GM12878 (cell line): ENCODE measurements around the gene PRKX. TPM values are rescaled to one million over a fixed set of nuclear protein-coding genes. Genes with fewer than 3 reads are reported as not detected.

Experiments used
- ATAC-seq: fragments of 200-7000 bp; cut with Tn5 transposase; 3 replicates; pipeline ENCODE4 v1.9.1; 2020; ENCODE audit warnings: mild to moderate bottlenecking, moderate library complexity
- BruUV-seq: library from RNA; stranded (reverse); fragments of 400-500 nt; replicated peaks from 2 replicates; lab custom pipeline; 2021; lab: Mats Ljungman, UMichigan
- CTCF ChIA-PET: fragments of 300-600 bp; sonication (Branson Sonifier 250); formaldehyde crosslinking; extraction: SDS; loops from one replicate; lab custom pipeline; 2021; ENCODE audit warnings: inconsistent platforms; lab: Yijun Ruan, JAX
- POLR2A ChIA-PET: fragments of 350-600 bp; formaldehyde crosslinking; extraction: SDS; loops from one replicate; lab custom pipeline; 2021; ENCODE audit warnings: inconsistent platforms; lab: Charles Lee
- RAD21 ChIA-PET: fragments of 300-600 bp; sonication (Branson Sonifier 250); formaldehyde crosslinking; loops from one replicate; lab custom pipeline; 2023; ENCODE audit warnings: antibody characterized with exemption; ENCODE audit not compliant: unreplicated experiment; lab: Charles Lee
- SMC1A ChIA-PET: fragments of 300-600 bp; sonication (Branson Sonifier 250); formaldehyde crosslinking; loops from one replicate; lab custom pipeline; 2023; ENCODE audit not compliant: unreplicated experiment, uncharacterized antibody; lab: Charles Lee
- DNase-seq: peaks from one replicate; pipeline ENCODE4 v3.0.0-alpha.2; 2011; ENCODE audit warnings: low read depth, low spot score
- FAIRE-seq: peaks from 3 replicates; lab custom pipeline; 2011; peaks lifted over from hg19 to GRCh38; lab: Jason Lieb, UNC
- H2AFZ ChIP-seq: 2 replicates; pipeline ENCODE4 v1.6.0; 2011; ENCODE audit warnings: low read depth, low read length, control low read depth; ENCODE audit not compliant: control insufficient read depth
- H3K27ac ChIP-seq: 2 replicates; pipeline ENCODE4 v1.5.1; 2011; ENCODE audit warnings: control low read depth; ENCODE audit not compliant: control insufficient read depth, insufficient read depth
- H3K27me3 ChIP-seq, 2 experiments: replicated peaks in 1 of 2; 2 replicates each; pipeline versions ENCODE4 v1.6.0 to v1.6.1; 2011; ENCODE audit warnings: low read length in 1 of 2; ENCODE audit not compliant: control insufficient read depth in 2 of 2, insufficient read depth in 2 of 2
- H3K36me3 ChIP-seq, 2 experiments: 2 replicates each; pipeline ENCODE4 v1.5.1; 2011; ENCODE audit warnings: low read length in 1 of 2; ENCODE audit not compliant: control insufficient read depth in 2 of 2, insufficient read depth in 2 of 2
- H3K4me1 ChIP-seq: 2 replicates; pipeline ENCODE4 v1.6.1; 2011; ENCODE audit warnings: mild to moderate bottlenecking, low read length, moderate library complexity, mixed read lengths; ENCODE audit not compliant: control insufficient read depth, insufficient read depth
- H3K4me2 ChIP-seq: 2 replicates; pipeline ENCODE4 v1.6.0; 2011; ENCODE audit warnings: control low read depth; ENCODE audit not compliant: control insufficient read depth, insufficient read depth
- H3K4me3 ChIP-seq: fragments of 200-600 bp; sonication (generic); 2 replicates; pipeline ENCODE4 v1.5.1; 2016
- H3K79me2 ChIP-seq: 2 replicates; pipeline ENCODE4 v1.6.0; 2011; ENCODE audit warnings: low read length; ENCODE audit not compliant: control insufficient read depth, insufficient read depth
- H3K9ac ChIP-seq: 2 replicates; pipeline ENCODE4 v1.8.0; 2011; ENCODE audit warnings: low read length, control low read depth, mixed read lengths; ENCODE audit not compliant: control insufficient read depth, insufficient read depth
- H3K9me3 ChIP-seq: replicated peaks from 3 replicates; pipeline ENCODE4 v1.5.1; 2011; ENCODE audit warnings: mild to moderate bottlenecking, low read length; ENCODE audit not compliant: control insufficient read depth, insufficient read depth
- H4K20me1 ChIP-seq: 2 replicates; pipeline ENCODE4 v1.6.0; 2011; ENCODE audit not compliant: control insufficient read depth, insufficient read depth
- BHLHE40 ChIP-seq, 2 experiments: fragments of 450-650 bp in 1 of 2; IDR thresholded peaks; 2 replicates each; pipeline ENCODE4 v1.6.1; 2011 to 2017; ENCODE audit warnings: low read depth in 2 of 2, borderline replicate concordance in 1 of 2, improper control_type of control experiment in 1 of 2, low read length in 1 of 2, mild to moderate bottlenecking in 1 of 2
- CHD1 ChIP-seq: IDR thresholded peaks from 2 replicates; pipeline ENCODE4 v1.6.1; 2012; ENCODE audit warnings: low read depth, low read length, improper control_type of control experiment
- GABPA ChIP-seq: IDR thresholded peaks from 2 replicates; pipeline ENCODE4 v1.6.1; 2014; ENCODE audit warnings: antibody characterized with exemption, low read depth, mild to moderate bottlenecking, inconsistent platforms
- HDAC2 ChIP-seq: fragments of 200-600 bp; sonication (generic); IDR thresholded peaks from 2 replicates; pipeline ENCODE4 v1.6.1; 2017
- IKZF2 ChIP-seq, 2 experiments: fragments of 450-650 bp; IDR thresholded peaks; 2 replicates each; pipeline ENCODE4 v1.6.1; 2017; ENCODE audit warnings: mild to moderate bottlenecking in 2 of 2, moderate library complexity in 2 of 2
- NBN ChIP-seq: fragments of 450-650 bp; IDR thresholded peaks from 2 replicates; pipeline ENCODE4 v1.6.1; 2016
- POU2F2 ChIP-seq: IDR thresholded peaks from 3 replicates; pipeline ENCODE4 v1.6.1; 2011; ENCODE audit warnings: low read depth, mild to moderate bottlenecking, low read length, borderline replicate concordance
- RAD21 ChIP-seq: IDR thresholded peaks from 2 replicates; pipeline ENCODE4 v1.6.1; 2011; ENCODE audit warnings: mild to moderate bottlenecking, low read depth, low read length, moderate library complexity; ENCODE audit not compliant: insufficient read depth
- SP1 ChIP-seq: IDR thresholded peaks from one replicate; pipeline ENCODE4 v1.6.1; 2011; ENCODE audit warnings: low read depth, low read length
- TCF3 ChIP-seq: IDR thresholded peaks from 2 replicates; pipeline ENCODE4 v1.6.1; 2012; ENCODE audit warnings: low read depth, mild to moderate bottlenecking, low read length, borderline replicate concordance; ENCODE audit not compliant: insufficient read depth
- ZBED1 ChIP-seq: IDR thresholded peaks from 2 replicates; pipeline ENCODE4 v1.6.1; 2016; ENCODE audit warnings: borderline replicate concordance
- ZNF207 ChIP-seq: fragments of 450-650 bp; IDR thresholded peaks from 2 replicates; pipeline ENCODE4 v1.6.1; 2014; ENCODE audit warnings: antibody characterized with exemption, mild to moderate bottlenecking, borderline replicate concordance
- ZNF24 ChIP-seq: fragments of 450-650 bp; IDR thresholded peaks from 2 replicates; pipeline ENCODE4 v1.6.1; 2017; ENCODE audit warnings: antibody characterized with exemption, mild to moderate bottlenecking
- WGBS: methylation state at CpG from one replicate; pipeline ENCODE4 v1.1.6; 2016; ENCODE audit warnings: low lambda C conversion rate; ENCODE audit not compliant: insufficient replicate concordance, insufficient coverage; ENCODE audit errors: missing lambda C conversion rate; 5-methylcytosine and 5-hydroxymethylcytosine counted together
- in situ Hi-C: fragments of 300-500 bp; cut with MboI; formaldehyde crosslinking; loops from 9 replicates; pipeline ENCODE4 v1.14.3; 2018; ENCODE audit warnings: mixed read lengths
- intact Hi-C: fragments of 100-400 bp; cut with micrococcal nuclease; formaldehyde crosslinking; loops from one replicate; pipeline ENCODE4 v1.14.2; 2022; ENCODE audit not compliant: unreplicated experiment
- polyA plus RNA-seq, 11 experiments: library from polyadenylated mRNA; depleted of rRNA in 4 of 11; unstranded in 6 of 11; stranded (reverse) in 5 of 11; fragments of >200 nt; fragmentation: Nextera tagmentation in 4 of 11; fragmentation: Illumina TruSeq in 1 of 11; extraction: Ambion mirVana in 4 of 11; extraction: Trizol in 1 of 11; gene quantifications; 1 replicate in 1 of 11; 2 replicates in 10 of 11; pipeline versions ENCODE4 v1.2.1 to v1.2.3, GENCODE V29; 2011 to 2016; ENCODE audit warnings: inconsistent platforms in 2 of 11, missing spikeins in 2 of 11, low read depth in 1 of 11
- total RNA-seq, 4 experiments: library from RNA; depleted of rRNA in 3 of 4; stranded (reverse); fragments of >200 nt in 3 of 4; fragmentation: Illumina TruSeq in 1 of 4; extraction: Trizol in 1 of 4; gene quantifications; 2 replicates each; pipeline versions ENCODE4 v1.2.1 to v1.2.3, GENCODE V29; 2013 to 2021

Gene PRKX
- total and polyA plus RNA-seq, 10 of the 15 experiments (the other 5 are each of a cell fraction or from before 2014, with no cell fraction given), result 3.9 to 45.3 (median 23.9) TPM

DNA sequence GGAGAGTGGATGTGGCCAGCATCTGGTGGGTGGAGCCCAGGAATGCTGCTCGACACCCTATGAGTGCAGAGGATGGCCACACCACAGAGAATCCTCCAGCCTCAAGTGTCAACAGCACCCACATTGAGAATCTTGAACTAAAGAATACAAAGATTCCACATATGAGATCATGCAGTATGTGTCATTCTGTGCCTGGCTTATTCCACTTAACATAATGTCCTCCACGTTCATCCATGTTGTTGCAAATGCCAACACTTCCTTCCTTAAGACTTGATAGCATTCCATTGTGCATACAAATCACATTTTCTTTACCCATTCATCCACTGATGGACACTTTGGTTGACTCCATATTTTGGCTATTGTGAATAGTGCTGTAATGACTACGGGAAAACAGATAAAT is 145.8 kb downstream of the PRKX start:
- ChIA-PET POLR2A (no interaction called here), SMC1A (no interaction called here), RAD21 (no interaction called here), CTCF (no interaction called here)
- Histone ChIP-seq H3K9me3 (no peaks in the 10 kb centered on the region), H3K27me3 (no peaks in the 10 kb centered on the region), H3K4me1 (no peaks in the 10 kb centered on the region), H3K36me3 (no peaks in the 10 kb centered on the region), H3K4me3 (no peak overlapping the region), H2AFZ (no peak overlapping the region), H4K20me1 (no peaks in the 10 kb centered on the region), H3K4me2 (no peak overlapping the region), H3K79me2 (no peaks in the 10 kb centered on the region), H3K9ac (no peak overlapping the region), H3K27ac (no peak overlapping the region)
- in situ Hi-C loops (no loop called here), intact Hi-C loops (no loop called here)
- no peak for DNase-seq
- FAIRE-seq, result no peak
- no peak for ATAC-seq
- TF ChIP-seq HDAC2, result no peak
- TF ChIP-seq RAD21, result no peak
- TF ChIP-seq SP1, result no peak
- no peak for TF ChIP-seq CHD1
- no peak for TF ChIP-seq IKZF2 (IDR thresholded peaks at IDR 0.05)
- TF ChIP-seq NBN, result no peak
- no peak for TF ChIP-seq ZBED1
- TF ChIP-seq GABPA, result no peak
- no peak for TF ChIP-seq POU2F2
- no peak for TF ChIP-seq TCF3
- no peak for TF ChIP-seq ZNF207
- TF ChIP-seq ZNF24, result no peak
- TF ChIP-seq BHLHE40 (IDR thresholded peaks at IDR 0.05; ENCODE audit: borderline replicate concordance in 1 of 2, low read depth in 2 of 2, low read length in 1 of 2), result no peak
- WGBS, result 24% methylated on average over 3 of the region's 3 CpGs
- BruUV-seq, result no TSS peak
